DMS53 (cell line): ENCODE data around the gene PHGDH.
"Not testable (repeated sequence)": the region's sequence is repeated elsewhere in the genome, so short reads cannot be mapped to it uniquely, and the experiment has no call there.

ENCODE experiments used
- DNase-seq: peaks from one replicate; lab custom pipeline; 2025; lab: John Stamatoyannopoulos, UW

PHGDH gene

DNA sequence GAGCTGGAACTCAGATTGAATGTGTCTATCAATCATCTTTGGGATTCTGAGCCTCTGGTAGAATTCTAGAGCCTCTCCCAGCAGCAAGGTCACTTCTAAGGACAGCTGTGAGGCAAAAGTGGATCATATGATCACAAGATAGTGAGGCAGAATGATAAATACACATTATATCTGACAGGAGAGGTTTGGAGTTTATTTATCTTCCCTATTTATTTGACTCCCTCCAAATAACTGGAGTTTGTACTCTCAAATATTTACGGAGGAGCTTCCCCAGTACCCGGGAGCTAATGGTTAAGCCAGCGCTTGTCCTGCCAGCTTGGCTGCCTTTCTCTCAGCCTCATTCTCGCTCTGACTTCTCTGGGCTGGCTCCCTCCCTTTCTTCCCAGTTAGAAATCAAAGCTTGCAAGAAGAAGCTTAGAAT lies 54.6 kb downstream of the PHGDH start:
- DNase-seq = peak; percentile 43

- DNase-seq = peak; percentile 23
Observed at GRCh38 chr1:119767486-119767885, 55.8 kb downstream of the PHGDH start.

DNA sequence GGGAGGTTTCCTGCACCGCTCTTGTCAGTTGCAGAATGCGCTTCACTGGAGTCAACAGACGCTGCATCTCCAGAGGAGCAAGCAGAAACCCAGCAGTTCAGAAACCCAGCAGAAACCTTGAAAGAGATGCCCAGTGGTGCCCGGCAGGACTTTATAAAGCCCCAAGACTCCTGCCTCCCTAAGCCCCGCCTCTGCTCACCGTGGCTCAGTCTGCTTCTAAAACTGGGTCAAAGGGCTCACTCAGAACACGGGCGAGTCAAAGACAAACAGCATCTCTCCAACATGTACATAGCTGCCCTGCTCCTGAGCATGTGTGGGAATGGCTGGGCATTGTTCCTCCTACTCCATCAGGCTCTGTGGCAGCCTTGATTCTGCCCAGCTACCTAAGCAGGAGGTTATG lies 57.0 kb downstream of the PHGDH start, which contains the start of gene HMGCS2:
Gene HMGCS2, minus strand, starts transcription at position 128 of the 400 bp plus-strand sequence. Its CDS starts 61 bp downstream, at position 67.
- DNase-seq = peak; percentile 18

DNA sequence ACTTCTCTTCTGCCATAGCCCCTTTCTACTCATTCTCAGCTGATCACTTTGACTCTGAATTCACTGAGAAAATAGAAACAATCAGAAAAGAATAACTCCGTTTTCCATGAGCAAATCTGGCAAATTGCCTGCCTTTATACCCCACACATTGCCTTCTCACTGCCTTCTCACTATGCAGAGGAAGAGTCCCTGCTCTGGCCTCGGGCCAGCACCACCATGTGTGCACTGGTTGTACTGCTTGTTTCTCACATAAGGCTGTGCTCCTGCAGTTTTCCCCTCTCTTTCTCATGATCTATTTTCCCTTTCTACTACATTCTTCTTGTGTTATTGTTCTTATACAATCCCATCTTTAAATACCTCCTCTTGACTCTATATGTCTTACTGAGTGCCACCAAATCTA lies 59.3 kb downstream of the PHGDH start:
- peak; percentile 2 for DNase-seq

GRCh38 chr1:119771770-119772169 lies 60.0 kb downstream of the PHGDH start:
- DNase-seq = no peak

DNA sequence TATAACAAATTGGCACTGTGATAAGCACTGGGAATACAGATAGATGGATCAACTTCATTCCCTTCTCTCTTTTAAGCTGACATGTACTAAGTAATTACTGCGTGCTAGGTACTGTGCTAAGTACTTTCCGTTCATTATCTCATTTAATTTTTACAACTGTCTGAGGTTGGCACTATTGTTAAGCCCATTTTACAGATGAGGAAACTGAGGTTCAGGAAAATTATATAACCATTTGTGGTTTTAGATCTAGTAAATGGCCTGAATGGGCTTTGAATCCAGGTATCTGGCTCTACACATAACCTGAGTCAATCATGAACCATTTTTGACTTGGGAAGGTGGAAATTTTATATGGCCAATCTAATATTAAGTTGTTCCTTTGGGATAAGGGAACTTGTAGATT lies 60.6 kb downstream of the PHGDH start:
- DNase-seq = no peak

GRCh38 chr1:119773711-119774241 lies 62.0 kb downstream of the PHGDH start:
- DNase-seq = peak; percentile 7

- no peak for DNase-seq
Observed at GRCh38 chr1:119774746-119775490, 63.2 kb downstream of the PHGDH start.

- DNase-seq = peak; percentile 29
Observed at GRCh38 chr1:119778359-119778758, 66.6 kb downstream of the PHGDH start.

GRCh38 chr1:119778886-119779560 lies 67.3 kb downstream of the PHGDH start:
- peak; percentile 27 for DNase-seq

DNA sequence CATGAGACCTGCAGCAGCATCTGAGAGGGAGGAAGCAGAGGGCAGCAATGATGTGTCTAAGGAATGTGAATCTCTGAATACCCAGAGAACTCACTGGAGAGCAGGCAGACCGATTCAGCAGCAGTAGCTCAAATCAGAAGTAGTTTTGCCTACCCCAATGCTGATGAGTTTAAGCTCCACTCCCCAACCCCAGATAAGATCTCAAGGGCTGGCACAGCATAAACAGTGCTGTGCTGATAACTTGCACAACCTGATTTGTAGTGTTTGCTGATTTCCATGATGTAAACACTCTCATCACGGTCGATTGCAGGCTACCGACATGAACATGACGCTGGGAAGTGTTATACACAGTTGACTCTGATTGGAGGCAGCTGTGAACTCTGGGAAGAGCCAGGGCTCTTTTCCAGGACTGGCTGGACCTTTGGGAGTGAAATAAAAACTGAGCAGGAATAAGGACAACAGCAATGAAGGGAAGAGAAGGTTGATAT lies 68.2 kb downstream of the PHGDH start:
- DNase-seq = peak; percentile 91

DNA sequence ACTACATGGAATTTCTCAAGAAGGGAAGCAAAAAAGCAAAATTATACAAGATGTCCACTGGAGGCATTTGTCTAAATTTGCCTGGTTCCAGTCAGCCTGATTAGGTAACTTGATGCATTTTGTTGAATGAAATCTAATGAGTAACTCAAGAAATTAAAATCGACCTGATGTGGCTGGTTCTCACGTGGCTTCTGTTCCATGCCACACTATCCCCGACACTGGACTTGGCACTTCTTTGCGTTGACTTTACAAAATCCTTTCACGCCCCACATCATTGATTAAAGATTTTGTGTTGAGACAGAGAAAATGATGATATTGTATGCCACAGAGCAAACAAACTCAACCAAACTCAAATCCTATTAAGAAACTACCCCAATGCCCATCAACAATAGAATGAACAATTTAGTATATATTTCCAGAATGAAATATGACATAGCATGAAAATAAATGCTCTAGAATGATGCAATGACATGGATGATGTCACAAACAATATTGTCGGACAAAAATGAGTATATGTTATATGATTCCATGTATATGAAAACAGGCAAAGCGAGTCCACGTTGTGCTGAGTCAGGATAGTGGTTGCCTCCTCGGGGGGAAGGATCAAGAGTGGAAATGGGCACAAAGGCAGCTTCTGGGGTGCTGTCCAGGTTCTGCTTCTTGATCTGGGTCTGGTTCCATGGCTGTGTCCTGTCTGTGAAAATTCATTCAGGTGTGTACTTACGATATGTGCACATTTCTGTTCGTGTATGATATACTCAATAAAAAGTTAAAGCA lies 69.9 kb downstream of the PHGDH start:
- no peak for DNase-seq

DNA sequence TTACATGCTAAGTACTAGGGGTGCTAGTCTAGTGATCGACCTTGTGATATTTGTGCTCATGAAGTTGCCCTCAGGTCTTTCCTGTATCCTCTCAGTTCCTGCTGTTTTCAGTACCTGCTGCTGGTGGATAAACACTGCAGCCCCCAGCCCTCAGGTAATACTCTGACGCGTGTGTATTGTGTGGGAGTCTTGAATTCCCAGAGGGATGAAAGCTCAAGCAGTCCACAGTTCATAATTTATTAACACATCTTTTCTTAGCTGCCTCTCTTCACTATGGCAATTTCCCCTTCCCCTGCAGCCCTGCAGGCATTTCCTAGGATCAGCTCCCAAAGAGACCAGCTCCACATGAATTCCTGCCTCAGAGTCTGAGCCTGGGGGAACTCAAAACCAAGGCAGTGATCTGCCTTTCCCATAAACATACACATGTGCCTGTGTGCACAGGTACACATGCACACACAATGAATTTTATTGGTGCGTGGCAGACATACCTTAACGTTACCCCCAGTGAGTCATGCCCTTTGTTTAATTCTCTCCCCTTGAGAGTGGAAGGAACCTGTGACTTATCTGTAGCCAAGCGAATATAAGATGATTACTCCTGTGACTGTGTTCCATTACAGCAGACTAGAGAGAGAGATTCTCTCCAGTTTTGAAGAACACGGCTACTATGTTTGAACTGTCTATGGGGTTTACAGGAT lies 71.0 kb downstream of the PHGDH start:
- DNase-seq = peak; percentile 73

- DNase-seq = no peak
Observed at GRCh38 chr1:119783354-119784185, 71.8 kb downstream of the PHGDH start.

GRCh38 chr1:119784191-119784781 lies 72.6 kb downstream of the PHGDH start:
- no peak for DNase-seq

- DNase-seq = not testable (repeated sequence)
Observed at GRCh38 chr1:119786046-119786445, 74.3 kb downstream of the PHGDH start.

DNA sequence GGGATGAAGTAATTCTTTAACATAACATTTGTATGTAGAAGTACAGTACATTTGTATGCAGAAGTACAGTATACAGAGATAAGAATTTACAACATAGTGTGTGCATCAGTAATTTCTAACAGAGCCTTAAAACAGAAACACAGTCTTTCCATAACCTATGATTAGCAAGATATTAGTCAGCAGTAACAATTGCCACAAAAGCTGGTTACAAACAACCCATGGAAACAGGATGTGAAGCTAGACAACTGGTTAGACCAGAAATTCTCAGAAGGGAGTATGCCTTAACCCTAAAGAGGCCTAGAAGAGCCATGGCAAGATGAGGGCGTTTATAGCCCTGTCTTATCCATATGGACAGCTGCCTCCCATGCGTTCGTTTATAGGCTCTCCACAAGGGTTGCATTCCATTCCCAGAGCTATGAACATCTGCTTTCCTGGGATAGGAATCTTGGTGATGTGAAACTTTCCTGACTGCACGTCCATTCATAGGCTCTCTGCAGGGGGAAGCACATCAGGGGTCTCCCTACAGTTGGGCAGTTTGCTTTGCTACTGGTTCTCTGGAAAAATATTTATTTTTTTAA lies 74.8 kb downstream of the PHGDH start:
- peak; percentile 39 for DNase-seq

GRCh38 chr1:119787776-119788175 lies 76.0 kb downstream of the PHGDH start:
- DNase-seq = no peak

DNA sequence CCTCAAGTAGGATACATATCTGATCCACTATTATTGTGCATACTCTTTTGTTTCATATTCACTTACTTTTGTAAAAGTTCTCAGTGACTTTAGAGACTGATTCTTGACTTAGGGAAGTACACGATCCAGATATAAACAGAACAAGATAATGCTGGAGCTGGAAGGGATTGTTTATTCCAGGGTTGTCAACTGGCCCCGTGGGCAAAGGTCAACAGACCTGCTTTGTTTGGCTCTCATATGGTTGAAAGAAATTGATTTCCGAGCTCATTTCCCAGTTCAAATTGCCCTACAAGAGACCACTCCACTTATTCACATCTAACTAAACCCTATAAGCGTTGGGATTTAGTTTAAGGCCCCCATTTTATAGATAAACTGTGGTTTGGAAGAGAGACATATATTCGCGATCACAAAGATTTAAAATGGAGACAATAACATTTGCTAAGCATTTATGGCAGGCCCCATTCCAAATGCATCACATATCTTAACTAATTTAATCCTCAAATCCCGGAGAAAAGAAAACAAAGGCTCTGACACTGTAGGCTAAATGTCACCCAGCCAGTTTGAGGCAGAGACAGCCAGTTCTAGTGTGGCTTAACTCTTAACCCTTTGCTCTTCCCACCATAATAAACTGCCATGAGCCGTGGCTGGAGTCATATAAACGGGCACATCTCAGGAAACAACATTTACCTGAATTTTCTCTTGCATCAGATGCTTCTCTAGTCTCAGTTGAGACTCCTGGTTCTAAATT lies 78.9 kb downstream of the PHGDH start:
- DNase-seq = peak; percentile 6
